Liver (tissue), 3 donors: ENCODE measurements around the gene C4orf54.

Experiments used
- ATF3 ChIP-seq: IDR thresholded peaks from 2 replicates; pipeline ENCODE4 v1.6.1; 2016; ENCODE audit warnings: antibody characterized with exemption
- CTCF ChIP-seq: fragments of 150-350 bp; IDR thresholded peaks from 2 replicates; pipeline ENCODE4 v1.5.1; 2017; ENCODE audit warnings: improper control_type of control experiment, low read depth, low read length; ENCODE audit not compliant: missing input control
- GABPA ChIP-seq, 2 donors: IDR thresholded peaks in 1 of 2; conservative IDR thresholded peaks in 1 of 2; 2 replicates each; pipeline ENCODE4 v1.6.1; 2016; ENCODE audit warnings: antibody characterized with exemption in 2 of 2, mild to moderate bottlenecking in 1 of 2, moderate library complexity in 1 of 2
- HNF4A ChIP-seq, 2 donors: conservative IDR thresholded peaks; 2 replicates each; pipeline ENCODE4 v1.6.1; 2016; ENCODE audit warnings: antibody characterized with exemption in 2 of 2, mild to moderate bottlenecking in 2 of 2
- HNF4G ChIP-seq: IDR thresholded peaks from 2 replicates; pipeline ENCODE4 v1.6.1; 2016; ENCODE audit warnings: antibody characterized with exemption
- JUND ChIP-seq, 2 donors: IDR thresholded peaks; 2 replicates each; pipeline ENCODE4 v1.6.1; 2016; ENCODE audit warnings: antibody characterized with exemption in 2 of 2
- MAX ChIP-seq: IDR thresholded peaks from 2 replicates; pipeline ENCODE4 v1.6.1; 2016; ENCODE audit warnings: antibody characterized with exemption
- RAD21 ChIP-seq, 2 donors: IDR thresholded peaks; 2 replicates each; pipeline ENCODE4 v1.6.1; 2016; ENCODE audit warnings: antibody characterized with exemption in 2 of 2, mild to moderate bottlenecking in 2 of 2
- SP1 ChIP-seq: IDR thresholded peaks from 2 replicates; pipeline ENCODE4 v1.6.1; 2018; ENCODE audit warnings: antibody characterized with exemption, mild to moderate bottlenecking
- YY1 ChIP-seq: IDR thresholded peaks from 2 replicates; pipeline ENCODE4 v1.6.1; 2016; ENCODE audit warnings: antibody characterized with exemption, mild to moderate bottlenecking
- ZBTB33 ChIP-seq: IDR thresholded peaks from 2 replicates; pipeline ENCODE4 v1.6.1; 2016; ENCODE audit warnings: antibody characterized with exemption
- donor health status: healthy.
- donor health status: healthy.

- TF ChIP-seq ATF3 (no peak), CTCF (no peak), YY1 (no peak), MAX (no peak), RAD21 (IDR thresholded peaks at IDR 0.05) (no peak), GABPA (IDR thresholded peaks at IDR 0.05 in 1 of 2, conservative IDR thresholded peaks at IDR 0.05 in 1 of 2) (no peak), JUND (IDR thresholded peaks at IDR 0.05) (no peak), SP1 (no peak), HNF4A (conservative IDR thresholded peaks at IDR 0.05) (no peak), HNF4G (no peak), ZBTB33 (no peak)
These were observed 43.1 kb downstream of the C4orf54 start for GRCh38 chr4:99614491-99614890.
